NCI-H2196 (cell line): ENCODE results near the gene ARNT2.
A peak's percentile ranks its signal among the peaks of the same experiment; 100 is the strongest.

Source experiments
- DNase-seq: peaks from one replicate; lab custom pipeline; 2025; ENCODE audit not compliant: unreplicated experiment; lab: John Stamatoyannopoulos, UW

The ARNT2 gene

DNA sequence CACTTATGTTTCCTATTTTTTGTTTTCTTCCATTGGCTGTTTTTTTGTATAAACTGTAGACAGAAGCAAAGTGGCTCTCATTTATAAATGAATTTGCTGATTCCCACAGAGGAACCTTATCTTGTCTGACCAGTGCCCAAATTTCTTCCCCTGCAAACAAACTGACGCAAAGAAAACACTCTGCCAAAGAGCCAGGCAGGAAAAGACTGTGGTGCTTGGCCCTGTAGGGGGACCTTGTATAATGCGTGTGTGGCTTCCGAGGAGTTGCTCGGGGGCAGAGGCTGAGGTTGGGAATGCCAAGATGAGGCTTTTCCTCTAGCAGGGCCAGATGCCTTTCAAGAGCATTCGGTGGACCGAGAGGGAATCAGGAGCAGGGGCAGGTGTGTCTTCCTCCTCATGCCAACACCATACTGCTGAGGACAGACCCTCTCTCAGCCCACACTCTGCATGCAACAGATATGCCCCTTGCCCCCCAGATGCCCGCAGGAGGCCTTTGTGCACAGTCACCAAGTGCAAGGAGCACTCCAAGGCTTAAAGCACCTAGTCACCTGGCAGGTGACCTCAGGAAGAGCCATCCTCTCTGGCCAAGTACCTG, 186.7 kb downstream of the ARNT2 start:
- DNase-seq, result no peak

DNA sequence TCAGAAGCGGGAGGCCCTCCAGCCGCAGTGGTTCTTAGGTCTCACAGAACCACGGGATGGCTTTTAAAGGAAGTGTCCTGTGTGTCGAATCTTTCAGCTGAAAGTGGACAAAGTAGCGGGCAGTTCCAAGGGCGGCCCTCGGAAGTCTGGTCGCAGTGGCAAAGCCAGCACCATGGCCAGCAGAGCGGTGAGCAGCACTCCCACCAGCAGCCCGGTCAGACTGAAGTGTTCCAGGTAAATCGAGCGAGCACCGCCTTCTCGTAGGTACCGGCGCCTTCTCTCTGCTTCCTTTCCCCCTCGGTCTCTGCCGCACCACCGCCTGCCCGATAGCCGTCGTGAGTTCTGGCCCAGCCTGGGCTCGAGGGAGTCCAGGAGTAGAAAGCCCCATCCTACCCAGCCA, 187.3 kb downstream of the ARNT2 start:
- DNase-seq, result no peak

DNA sequence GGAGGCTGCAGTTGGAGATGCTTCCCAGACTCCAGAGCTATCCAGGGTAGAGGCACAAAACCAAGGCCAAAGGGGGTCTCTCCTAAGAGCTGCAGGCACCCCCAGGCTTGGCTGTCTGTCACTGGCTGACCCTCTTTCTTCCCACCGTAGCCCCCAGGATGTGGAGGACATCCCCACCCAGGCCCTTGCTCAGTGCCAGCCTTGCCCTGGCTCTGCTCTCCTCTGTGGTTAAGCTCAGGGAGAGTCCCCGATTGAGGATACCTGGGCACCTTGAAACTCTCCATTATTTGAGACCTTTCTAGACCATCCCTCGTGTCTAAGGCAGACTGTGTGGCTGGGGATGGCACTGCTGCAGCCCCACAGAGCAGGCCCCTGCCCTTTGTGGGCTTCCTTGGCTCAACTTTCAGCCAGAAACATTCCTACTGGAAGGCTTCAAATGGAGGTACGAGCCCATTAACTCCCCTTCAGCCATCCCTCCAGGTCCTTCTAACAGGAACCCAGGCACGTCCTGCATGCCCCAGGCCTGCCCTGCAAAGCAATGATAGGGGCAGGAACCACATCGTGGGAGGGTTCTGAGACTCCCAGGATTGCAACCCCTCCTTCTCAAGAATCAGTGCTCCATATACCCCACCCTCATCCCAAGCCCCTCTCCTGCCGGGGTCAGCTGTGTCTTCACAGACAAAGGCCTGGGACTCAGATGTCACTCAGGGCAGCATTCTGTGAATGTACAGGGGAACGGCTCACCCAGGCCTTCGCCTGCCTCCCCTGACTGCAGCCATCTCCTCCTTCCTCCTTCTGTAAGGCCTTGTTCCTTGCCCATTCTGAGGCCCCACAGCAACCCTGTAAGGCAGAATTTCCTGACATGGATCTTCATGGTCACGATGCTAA, 188.0 kb downstream of the ARNT2 start:
- no peak for DNase-seq

- no peak for DNase-seq
Measured at GRCh38 chr15:80593486-80594030, 189.4 kb downstream of the ARNT2 start.

DNA sequence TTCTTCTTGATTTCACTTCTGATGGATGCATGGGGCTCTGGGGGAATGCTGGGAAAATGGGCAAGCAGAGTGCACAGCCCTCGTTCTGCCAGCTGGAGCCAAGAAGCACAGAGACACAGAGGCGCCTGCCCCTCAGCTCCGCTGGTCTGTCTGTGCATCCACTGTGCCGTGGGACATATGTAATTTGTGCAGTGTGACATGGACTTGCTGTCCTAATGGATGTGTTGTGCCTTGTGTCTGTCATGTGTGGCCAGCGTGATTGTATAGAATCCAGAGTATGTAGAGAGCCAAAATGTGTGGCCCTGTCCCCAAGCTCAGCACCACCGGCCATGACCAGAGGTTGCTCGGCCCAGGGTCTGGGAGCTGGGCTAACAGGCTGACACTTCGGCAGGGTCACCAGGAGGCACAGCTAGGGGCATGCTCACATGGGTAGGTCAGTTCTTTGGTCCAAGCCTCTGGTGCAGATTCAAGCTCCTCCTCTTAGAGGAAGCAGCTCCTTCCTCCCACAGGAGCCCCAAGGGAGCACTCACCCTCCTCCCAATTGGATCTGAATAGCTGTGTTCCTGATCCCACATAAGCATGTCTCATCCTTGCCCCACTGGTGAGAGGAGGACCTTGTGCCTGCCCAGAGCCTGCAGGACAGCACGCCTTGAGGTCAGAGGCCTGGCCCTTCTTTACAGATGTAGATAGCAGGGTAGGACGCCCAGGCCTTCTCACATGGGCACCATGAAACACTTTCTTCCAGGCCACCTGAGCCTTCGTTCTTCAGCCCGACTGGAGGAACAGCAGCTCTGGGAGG, 190.1 kb downstream of the ARNT2 start:
- DNase-seq, result no peak

- no peak for DNase-seq
Measured at GRCh38 chr15:80595396-80595795, 191.2 kb downstream of the ARNT2 start.

GRCh38 chr15:80596521-80596976, 192.4 kb downstream of the ARNT2 start:
- DNase-seq, result no peak

DNA sequence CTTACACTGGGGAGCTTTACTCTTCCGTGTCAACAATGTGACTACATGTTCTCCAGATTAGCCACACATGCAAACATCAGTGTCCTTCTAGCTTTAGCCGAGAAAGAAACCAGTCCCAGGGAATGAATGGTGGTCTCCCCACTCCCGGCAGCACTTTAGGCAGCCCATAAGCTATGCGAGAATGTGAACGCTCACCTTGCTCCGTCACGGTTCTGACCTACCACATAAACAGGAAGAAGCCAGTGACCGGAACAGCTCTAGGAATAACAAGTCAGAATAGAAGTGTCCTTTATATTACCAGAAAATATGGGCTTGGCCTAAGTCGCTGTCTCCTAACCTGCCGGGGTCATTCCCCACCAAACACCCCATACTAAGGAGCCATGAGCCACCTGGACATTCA, 192.9 kb downstream of the ARNT2 start:
- DNase-seq, result no peak

DNA sequence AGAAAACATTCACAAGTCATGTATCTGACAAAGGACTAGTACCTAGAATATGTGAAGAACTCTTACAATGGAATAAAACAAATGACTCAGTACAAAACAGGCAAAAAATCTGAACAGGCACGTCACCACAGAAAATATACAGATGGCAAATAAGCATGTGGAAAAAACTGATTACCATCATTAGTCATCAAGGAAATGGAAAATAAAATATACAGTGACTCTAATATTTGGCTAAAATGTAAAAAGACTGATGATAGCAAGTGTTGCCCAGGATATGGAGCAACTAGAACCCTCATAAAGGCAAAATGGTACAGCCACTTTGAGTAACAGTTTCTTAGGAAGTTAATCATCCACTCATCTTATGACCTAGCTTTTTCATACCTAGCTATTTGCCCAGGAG, 195.2 kb downstream of the ARNT2 start:
- DNase-seq, result no peak

GRCh38 chr15:80600626-80601025, 196.4 kb downstream of the ARNT2 start:
- no peak for DNase-seq

DNA sequence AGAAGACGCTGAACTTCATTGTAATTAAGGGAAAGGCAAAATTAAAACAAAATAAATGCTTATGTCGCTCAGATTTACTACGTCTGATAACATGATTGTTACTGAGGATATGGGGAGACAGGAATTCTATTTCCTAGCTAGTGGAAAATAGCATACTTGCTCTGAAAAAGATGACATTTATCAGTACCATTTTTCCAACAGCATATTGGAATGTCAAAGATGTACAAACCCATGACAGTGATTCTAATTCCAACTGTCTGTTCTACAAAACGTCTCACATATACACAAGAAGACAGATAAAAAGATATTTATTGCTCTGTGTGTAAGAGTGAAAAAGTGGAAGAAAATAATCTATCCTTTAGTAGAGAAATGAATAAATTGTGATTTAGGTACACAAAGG, 197.1 kb downstream of the ARNT2 start:
- no peak for DNase-seq

GRCh38 chr15:80604583-80605575, 200.7 kb downstream of the ARNT2 start:
- DNase-seq, result no peak

DNA sequence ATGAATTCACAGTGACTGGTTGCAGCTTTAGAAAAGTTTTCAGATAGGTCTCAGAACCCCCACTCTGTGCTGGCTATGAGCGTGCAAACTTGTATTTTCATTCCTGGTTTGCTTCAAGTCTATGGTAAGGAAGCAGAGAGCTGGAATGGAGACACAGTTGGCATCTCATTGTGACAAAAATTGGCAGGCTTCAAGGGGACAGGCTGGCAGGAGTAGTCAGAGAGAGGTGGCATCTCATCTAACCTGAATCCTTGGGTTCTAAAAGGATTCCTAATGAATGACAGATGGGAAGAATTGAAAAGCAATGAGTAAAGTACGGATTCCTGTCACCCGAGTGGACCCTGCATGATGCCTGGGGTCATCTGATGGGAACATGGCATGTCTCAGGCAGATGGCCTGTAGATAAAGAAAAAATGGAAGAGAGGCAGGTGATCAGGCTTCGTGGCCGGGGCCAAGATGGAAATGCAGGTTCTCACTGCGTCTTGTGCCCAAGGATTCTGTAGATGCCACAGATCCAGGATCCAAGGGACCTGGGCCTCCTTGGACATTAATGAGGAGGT, 201.5 kb downstream of the ARNT2 start:
- no peak for DNase-seq

GRCh38 chr15:80606511-80607071, 202.4 kb downstream of the ARNT2 start:
- no peak for DNase-seq

GRCh38 chr15:80607287-80607980, 203.3 kb downstream of the ARNT2 start:
- DNase-seq, result no peak

- peak; percentile 70 for DNase-seq
Measured at GRCh38 chr15:80608688-80609087, 204.5 kb downstream of the ARNT2 start.

GRCh38 chr15:80609091-80609490, 204.9 kb downstream of the ARNT2 start:
- DNase-seq, result peak; percentile 43

DNA sequence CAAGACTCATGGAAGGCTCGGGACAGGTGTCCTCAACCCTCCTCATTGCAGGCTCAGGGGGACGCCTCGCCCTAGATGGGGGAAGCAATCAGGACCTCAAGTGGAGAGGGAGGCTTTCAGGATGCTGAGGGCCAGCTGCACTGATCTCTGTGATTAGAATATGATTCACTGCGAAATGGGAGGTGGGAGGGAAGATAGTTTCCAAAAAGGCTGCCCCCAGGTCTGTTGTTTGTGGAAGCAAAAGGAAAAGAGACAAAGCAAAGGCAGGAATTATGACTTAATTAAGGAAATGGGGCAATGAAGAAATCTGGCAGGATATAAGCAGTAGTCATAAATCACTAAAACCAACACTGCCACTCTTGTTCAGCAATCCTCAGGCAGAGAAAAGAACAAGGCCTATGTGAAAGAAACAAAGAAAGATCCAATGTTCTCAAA, 205.3 kb downstream of the ARNT2 start:
- peak; percentile 25 for DNase-seq

DNA sequence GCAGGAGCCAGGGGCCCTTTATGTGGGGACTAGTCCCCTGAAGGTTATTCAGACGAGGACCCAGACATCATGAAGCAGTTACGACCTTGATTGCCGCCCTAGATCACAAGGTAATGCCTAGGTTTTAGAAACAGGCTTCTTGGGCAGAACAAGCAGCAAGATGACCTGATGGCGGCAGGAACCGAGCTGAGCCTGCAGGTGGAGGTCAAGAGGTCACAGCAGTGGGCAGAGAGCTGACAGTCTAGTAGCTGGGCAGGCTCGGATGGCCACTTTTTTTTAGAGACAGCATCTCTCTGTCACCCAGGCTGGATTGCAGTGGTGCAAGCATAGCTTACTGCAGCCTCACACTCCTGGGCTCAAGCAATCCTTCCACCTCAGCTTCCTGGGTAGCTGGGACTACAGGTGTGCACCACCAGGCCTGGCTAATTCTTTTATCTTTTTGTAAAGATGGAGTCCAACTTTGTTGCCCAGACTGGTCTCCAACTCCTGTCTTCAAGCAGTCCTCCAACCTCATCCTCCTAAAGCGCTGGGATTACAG, 207.4 kb downstream of the ARNT2 start:
- DNase-seq, result no peak
